Hepatocyte (in vitro differentiated cells): ENCODE measurements around the gene ASPM. TPM values are rescaled to one million over a fixed set of nuclear protein-coding genes. Genes with fewer than 3 reads are reported as not detected.

ENCODE experiments used
- DNase-seq: peaks from one replicate; pipeline ENCODE4 v3.0.0-alpha.2; 2016; ENCODE audit warnings: low spot score
- H2AFZ ChIP-seq: fragments of 200-600 bp; sonication (generic); 2 replicates; pipeline ENCODE4 v1.6.0; 2016; ENCODE audit warnings: antibody characterized with exemption, mild to moderate bottlenecking
- H3K27ac ChIP-seq: fragments of 200-600 bp; sonication (generic); 2 replicates; pipeline ENCODE4 v1.5.1; 2016; ENCODE audit warnings: mild to moderate bottlenecking
- H3K27me3 ChIP-seq: fragments of 200-600 bp; sonication (generic); 2 replicates; pipeline ENCODE4 v1.6.1; 2016
- H3K36me3 ChIP-seq: fragments of 200-600 bp; sonication (generic); replicated peaks from 2 replicates; pipeline ENCODE4 v1.5.1; 2016; ENCODE audit warnings: low read depth; ENCODE audit not compliant: insufficient read depth
- H3K4me1 ChIP-seq: fragments of 200-600 bp; sonication (generic); 2 replicates; pipeline ENCODE4 v1.5.1; 2016; ENCODE audit warnings: mild to moderate bottlenecking, moderate library complexity; ENCODE audit not compliant: insufficient read depth
- H3K4me2 ChIP-seq: fragments of 200-600 bp; sonication (generic); 2 replicates; pipeline ENCODE4 v1.6.0; 2016
- H3K4me3 ChIP-seq: fragments of 200-600 bp; sonication (generic); 2 replicates; pipeline ENCODE4 v1.5.1; 2016; ENCODE audit warnings: mild to moderate bottlenecking
- H3K79me2 ChIP-seq: fragments of 200-600 bp; sonication (generic); 2 replicates; pipeline ENCODE4 v1.6.0; 2017; ENCODE audit warnings: mild to moderate bottlenecking
- H3K9me2 ChIP-seq: fragments of 200-600 bp; sonication (generic); replicated peaks from 2 replicates; pipeline ENCODE4 v1.6.0; 2017; ENCODE audit warnings: mild to moderate bottlenecking; ENCODE audit not compliant: insufficient read depth
- H3K9me3 ChIP-seq: fragments of 200-600 bp; sonication (generic); 2 replicates; pipeline ENCODE4 v1.5.1; 2016; ENCODE audit warnings: low read depth, mild to moderate bottlenecking
- H4K20me1 ChIP-seq: fragments of 200-600 bp; sonication (generic); 2 replicates; pipeline ENCODE4 v1.6.0; 2016; ENCODE audit warnings: mild to moderate bottlenecking; ENCODE audit not compliant: insufficient read depth, poor library complexity, severe bottlenecking
- EZH2 ChIP-seq: fragments of 200-600 bp; sonication (generic); IDR thresholded peaks from 2 replicates; pipeline ENCODE4 v1.6.1; 2016; ENCODE audit warnings: antibody characterized with exemption, mild to moderate bottlenecking, borderline replicate concordance
- EZH2phosphoT487 ChIP-seq: fragments of 200-600 bp; sonication (generic); IDR thresholded peaks from one replicate; pipeline ENCODE4 v1.6.1; 2018; ENCODE audit warnings: antibody characterized with exemption, mild to moderate bottlenecking, low read depth, moderate library complexity; ENCODE audit not compliant: unreplicated experiment, severe bottlenecking
- WGBS: methylation state at CpG from one replicate; pipeline ENCODE4 v1.1.6; 2016; ENCODE audit warnings: low lambda C conversion rate; ENCODE audit errors: missing lambda C conversion rate; 5-methylcytosine and 5-hydroxymethylcytosine counted together
- polyA plus RNA-seq: library from polyadenylated mRNA; unstranded; fragments of >200 nt; fragmentation: Nextera tagmentation; extraction: Ambion mirVana; gene quantifications from 2 replicates; pipeline ENCODE4 v1.2.1, GENCODE V29; 2016
- total RNA-seq: library from RNA; depleted of rRNA; stranded (reverse); fragments of >200 nt; gene quantifications from 2 replicates; pipeline ENCODE4 v1.2.3, GENCODE V29; 2014
- TF ChIP-seq, protein P1 (sequence below): fragments of 200-600 bp; sonication (generic); IDR thresholded peaks from 2 replicates; pipeline ENCODE4 v1.5.1; 2016; ENCODE audit warnings: antibody characterized with exemption, mild to moderate bottlenecking; ENCODE audit not compliant: poor library complexity

Gene ASPM
- total and polyA plus RNA-seq, 2 experiments from 2014 or later: 3.2 to 7.6 TPM

DNA sequence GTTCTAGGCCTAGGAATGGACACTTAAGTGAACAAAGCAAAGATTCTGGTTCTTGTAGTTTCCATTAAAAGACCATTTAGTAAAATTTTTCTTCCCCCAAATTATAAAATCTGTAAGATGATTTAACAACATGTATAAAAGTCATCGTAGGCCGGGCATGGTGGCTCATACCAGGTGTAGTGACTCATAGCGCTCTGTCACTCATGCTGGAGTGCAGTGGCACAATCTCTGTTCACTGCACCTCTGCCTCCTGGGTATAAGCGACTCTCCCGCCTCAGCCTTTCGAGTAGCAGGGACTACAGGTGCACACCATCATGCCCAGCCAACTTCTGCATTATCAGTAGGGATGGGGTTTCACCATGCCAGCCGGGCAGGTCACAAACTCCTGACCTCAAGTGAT lies 9.1 kb downstream of the ASPM start:
- H3K4me2 ChIP-seq: no peak overlapping the region
- no peak overlapping the region for H3K4me3 ChIP-seq
- H2AFZ ChIP-seq: no peak overlapping the region
- H3K9me2 ChIP-seq: no peaks in the 10 kb centered on the region
- WGBS: 83% methylated on average over 7 of the region's 7 CpGs
- H3K36me3 ChIP-seq: no peaks in the 10 kb centered on the region
- no peak overlapping the region for H3K27ac ChIP-seq
- no peaks in the 10 kb centered on the region for H3K9me3 ChIP-seq
- no peak for DNase-seq
- no peaks in the 10 kb centered on the region for H3K4me1 ChIP-seq
- H4K20me1 ChIP-seq: no peaks in the 10 kb centered on the region
- H3K79me2 ChIP-seq: no peaks in the 10 kb centered on the region
- no peaks in the 10 kb centered on the region for H3K27me3 ChIP-seq
- TF ChIP-seq EZH2phosphoT487 (no peak), EZH2 (no peak)
- TF ChIP-seq, protein P1, sequence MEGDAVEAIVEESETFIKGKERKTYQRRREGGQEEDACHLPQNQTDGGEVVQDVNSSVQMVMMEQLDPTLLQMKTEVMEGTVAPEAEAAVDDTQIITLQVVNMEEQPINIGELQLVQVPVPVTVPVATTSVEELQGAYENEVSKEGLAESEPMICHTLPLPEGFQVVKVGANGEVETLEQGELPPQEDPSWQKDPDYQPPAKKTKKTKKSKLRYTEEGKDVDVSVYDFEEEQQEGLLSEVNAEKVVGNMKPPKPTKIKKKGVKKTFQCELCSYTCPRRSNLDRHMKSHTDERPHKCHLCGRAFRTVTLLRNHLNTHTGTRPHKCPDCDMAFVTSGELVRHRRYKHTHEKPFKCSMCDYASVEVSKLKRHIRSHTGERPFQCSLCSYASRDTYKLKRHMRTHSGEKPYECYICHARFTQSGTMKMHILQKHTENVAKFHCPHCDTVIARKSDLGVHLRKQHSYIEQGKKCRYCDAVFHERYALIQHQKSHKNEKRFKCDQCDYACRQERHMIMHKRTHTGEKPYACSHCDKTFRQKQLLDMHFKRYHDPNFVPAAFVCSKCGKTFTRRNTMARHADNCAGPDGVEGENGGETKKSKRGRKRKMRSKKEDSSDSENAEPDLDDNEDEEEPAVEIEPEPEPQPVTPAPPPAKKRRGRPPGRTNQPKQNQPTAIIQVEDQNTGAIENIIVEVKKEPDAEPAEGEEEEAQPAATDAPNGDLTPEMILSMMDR: no peak

DNA sequence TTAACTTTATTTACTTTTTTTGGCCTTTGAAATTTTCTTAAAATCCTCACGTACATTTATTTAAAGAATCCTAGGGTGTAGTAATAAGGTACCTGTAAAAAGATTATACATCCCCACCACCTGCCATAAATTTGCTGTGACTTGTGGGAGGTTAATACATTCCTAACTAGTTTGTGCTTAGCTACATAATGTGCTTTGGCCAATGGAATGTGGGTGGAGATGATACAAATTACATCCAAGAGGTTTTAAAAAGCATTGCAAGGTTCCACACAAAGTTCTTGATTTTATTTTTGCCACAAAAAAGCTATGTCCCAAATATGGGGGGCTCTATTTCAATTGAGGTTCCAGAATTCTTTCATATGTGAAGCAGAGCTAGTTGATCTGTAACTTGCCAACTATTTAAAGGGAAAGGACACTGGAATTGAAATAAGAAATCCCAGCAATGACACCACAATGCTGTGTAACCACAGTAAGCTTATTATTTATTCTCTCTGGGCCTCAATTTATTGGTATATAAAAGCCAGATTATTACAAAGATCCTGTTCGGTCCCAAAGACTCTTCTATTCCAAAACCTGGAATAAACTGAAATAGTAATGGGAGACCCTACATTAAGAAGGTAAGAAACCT lies 15.7 kb downstream of the ASPM start:
- Histone ChIP-seq H3K4me2 (no peak overlapping the region), H3K36me3 (no peaks in the 10 kb centered on the region)
- peak; percentile 9 for DNase-seq

DNA sequence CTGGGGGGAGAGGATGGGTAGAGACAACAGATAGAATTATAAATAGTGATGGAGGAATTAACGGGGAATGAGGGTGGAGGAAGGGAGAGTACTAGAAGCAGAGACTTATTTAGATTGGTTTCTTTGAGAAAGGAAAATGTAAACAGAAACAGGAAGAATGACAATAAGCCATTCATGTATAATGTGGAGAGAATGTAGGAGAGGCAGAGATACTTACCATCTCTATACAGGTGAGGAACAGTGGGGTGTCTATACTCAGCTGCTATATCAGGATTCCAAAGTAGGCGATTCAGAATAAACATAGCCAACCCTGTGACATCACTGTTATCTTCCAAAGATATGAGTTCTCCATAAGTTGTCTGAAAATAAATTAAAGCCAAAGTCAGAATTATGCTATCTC lies 16.8 kb downstream of the ASPM start:
- H3K79me2 ChIP-seq: no peaks in the 10 kb centered on the region
- no peak overlapping the region for H3K27ac ChIP-seq
- H3K9me3 ChIP-seq: no peaks in the 10 kb centered on the region
- no peak for DNase-seq
- H3K36me3 ChIP-seq: no peaks in the 10 kb centered on the region
- TF ChIP-seq, protein P1: no peak
- no peak for TF ChIP-seq EZH2phosphoT487
- TF ChIP-seq EZH2: no peak
- no peaks in the 10 kb centered on the region for H3K4me1 ChIP-seq
- H3K4me3 ChIP-seq: no peak overlapping the region
- no peak overlapping the region for H3K4me2 ChIP-seq
- no peaks in the 10 kb centered on the region for H4K20me1 ChIP-seq
- H3K27me3 ChIP-seq: no peaks in the 10 kb centered on the region
- 93% methylated on average over 2 of the region's 2 CpGs for WGBS
- no peak overlapping the region for H2AFZ ChIP-seq
- no peaks in the 10 kb centered on the region for H3K9me2 ChIP-seq

More for the DNA sequence above, 15.7 kb downstream of the ASPM start:
- H4K20me1 ChIP-seq: no peaks in the 10 kb centered on the region
- no peaks in the 10 kb centered on the region for H3K4me1 ChIP-seq
- H3K9me2 ChIP-seq: no peaks in the 10 kb centered on the region
- no peaks in the 10 kb centered on the region for H3K79me2 ChIP-seq
- 84% methylated on average over 2 of the region's 2 CpGs for WGBS
- H3K27me3 ChIP-seq: no peaks in the 10 kb centered on the region
- H2AFZ ChIP-seq: no peak overlapping the region
- H3K4me3 ChIP-seq: no peak overlapping the region
- no peaks in the 10 kb centered on the region for H3K9me3 ChIP-seq
- TF ChIP-seq EZH2: no peak
- no peak for TF ChIP-seq EZH2phosphoT487
- TF ChIP-seq, protein P1: no peak
- no peak overlapping the region for H3K27ac ChIP-seq
